ENCODE data around the gene CREB5.

GRCh38 chr7:28865601-28866144 lies 453.4 kb downstream of the CREB5 start:
- TF ChIP-seq POLR2AphosphoS5 (IDR thresholded peaks at IDR 0.05) (no peak), POLR2A (IDR thresholded peaks at IDR 0.05; ENCODE audit: low read depth) (no peak)
- TF ChIP-seq, protein P1, sequence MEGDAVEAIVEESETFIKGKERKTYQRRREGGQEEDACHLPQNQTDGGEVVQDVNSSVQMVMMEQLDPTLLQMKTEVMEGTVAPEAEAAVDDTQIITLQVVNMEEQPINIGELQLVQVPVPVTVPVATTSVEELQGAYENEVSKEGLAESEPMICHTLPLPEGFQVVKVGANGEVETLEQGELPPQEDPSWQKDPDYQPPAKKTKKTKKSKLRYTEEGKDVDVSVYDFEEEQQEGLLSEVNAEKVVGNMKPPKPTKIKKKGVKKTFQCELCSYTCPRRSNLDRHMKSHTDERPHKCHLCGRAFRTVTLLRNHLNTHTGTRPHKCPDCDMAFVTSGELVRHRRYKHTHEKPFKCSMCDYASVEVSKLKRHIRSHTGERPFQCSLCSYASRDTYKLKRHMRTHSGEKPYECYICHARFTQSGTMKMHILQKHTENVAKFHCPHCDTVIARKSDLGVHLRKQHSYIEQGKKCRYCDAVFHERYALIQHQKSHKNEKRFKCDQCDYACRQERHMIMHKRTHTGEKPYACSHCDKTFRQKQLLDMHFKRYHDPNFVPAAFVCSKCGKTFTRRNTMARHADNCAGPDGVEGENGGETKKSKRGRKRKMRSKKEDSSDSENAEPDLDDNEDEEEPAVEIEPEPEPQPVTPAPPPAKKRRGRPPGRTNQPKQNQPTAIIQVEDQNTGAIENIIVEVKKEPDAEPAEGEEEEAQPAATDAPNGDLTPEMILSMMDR (IDR thresholded peaks at IDR 0.05) = no peak

Measured in esophagus muscularis mucosa (tissue), 3 donors.